B cell (primary cell): ENCODE measurements around the gene TSHR. TPM values are rescaled to one million over a fixed set of nuclear protein-coding genes. Genes with fewer than 3 reads are reported as not detected.

ENCODE experiments used
- ATAC-seq: fragments of 200-7000 bp; cut with Tn5 transposase; one replicate; pipeline ENCODE4 v1.10.0; 2021; ENCODE audit warnings: low read depth, mild to moderate bottlenecking, moderate number of reproducible peaks, moderate library complexity
- CTCF ChIA-PET: fragments of 350-600 bp; sonication (Branson Sonifier 250); formaldehyde crosslinking; loops from one replicate; lab custom pipeline; 2021; ENCODE audit warnings: antibody characterized with exemption, inconsistent platforms; lab: Charles Lee
- POLR2A ChIA-PET: fragments of 350-600 bp; sonication (Branson Sonifier 250); formaldehyde crosslinking; loops from one replicate; lab custom pipeline; 2021; ENCODE audit warnings: antibody characterized with exemption; lab: Charles Lee
- DNase-seq: peaks from one replicate; pipeline ENCODE4 v3.0.0; 2013
- H2AFZ ChIP-seq: 2 replicates; pipeline ENCODE4 v1.6.1; 2012; ENCODE audit warnings: mild to moderate bottlenecking, low read depth, low read length; ENCODE audit not compliant: insufficient read depth, poor library complexity, severe bottlenecking
- H3K27ac ChIP-seq, 2 donors: 1 replicate in 1 of 2; 2 replicates in 1 of 2; pipeline ENCODE4 v1.5.1; 2012 to 2013; ENCODE audit warnings: low read length in 2 of 2, mild to moderate bottlenecking in 2 of 2, moderate library complexity in 1 of 2
- H3K27me3 ChIP-seq, 4 experiments: fragments of 200-600 bp in 1 of 4; sonication (generic) in 1 of 4; replicated peaks in 1 of 4; 1 replicate in 2 of 4; 2 replicates in 2 of 4; pipeline versions ENCODE4 v1.6.1 to v1.7.0; 2013 to 2016; ENCODE audit warnings: low read length in 3 of 4, mild to moderate bottlenecking in 2 of 4, mixed read lengths in 1 of 4, moderate library complexity in 1 of 4; ENCODE audit not compliant: insufficient read depth in 4 of 4, control insufficient read depth in 3 of 4; ENCODE audit errors: control extremely low read depth in 1 of 4
- H3K36me3 ChIP-seq, 2 experiments: replicated peaks in 1 of 2; 1 replicate in 1 of 2; 2 replicates in 1 of 2; pipeline versions ENCODE4 v1.6.1 to v1.7.1; 2013; ENCODE audit warnings: low read length in 1 of 2; ENCODE audit not compliant: insufficient read depth in 2 of 2, control insufficient read depth in 1 of 2; ENCODE audit errors: control extremely low read depth in 1 of 2, extremely low read depth in 1 of 2
- H3K4me1 ChIP-seq, 2 donors: fragments of 200-600 bp in 1 of 2; sonication (generic) in 1 of 2; 1 replicate in 1 of 2; 2 replicates in 1 of 2; pipeline versions ENCODE4 v1.5.1 to v1.6.1; 2013 to 2017; ENCODE audit warnings: low read length in 2 of 2; ENCODE audit not compliant: control insufficient read depth in 2 of 2, insufficient read depth in 2 of 2
- H3K4me2 ChIP-seq: replicated peaks from 2 replicates; pipeline ENCODE3; 2012; ENCODE audit warnings: mild to moderate bottlenecking, low read depth, low read length; ENCODE audit not compliant: poor library complexity, severe bottlenecking
- H3K4me3 ChIP-seq, 5 experiments: fragments of 200-600 bp in 1 of 5; sonication (generic) in 1 of 5; 1 replicate in 3 of 5; 2 replicates in 2 of 5; pipeline versions ENCODE4 v1.5.1 to v1.7.0; 2011 to 2016; ENCODE audit warnings: low read length in 4 of 5, mild to moderate bottlenecking in 4 of 5, low read depth in 2 of 5, control low read depth in 1 of 5, moderate library complexity in 1 of 5; ENCODE audit not compliant: insufficient read depth in 1 of 5; ENCODE audit errors: control extremely low read depth in 1 of 5, extremely low read depth in 1 of 5
- H3K79me2 ChIP-seq: fragments of 200-600 bp; sonication (generic); one replicate; pipeline ENCODE4 v1.6.0; 2016; ENCODE audit warnings: low read length; ENCODE audit not compliant: control insufficient read depth, insufficient read depth
- H3K9ac ChIP-seq: fragments of 200-600 bp; sonication (generic); 2 replicates; pipeline ENCODE4 v1.6.1; 2017; ENCODE audit warnings: mild to moderate bottlenecking, low read length, moderate library complexity
- H3K9me3 ChIP-seq, 3 donors: one replicate each; pipeline versions ENCODE4 v1.6.1 to v1.7.1; 2013; ENCODE audit warnings: low read length in 2 of 3; ENCODE audit not compliant: control insufficient read depth in 2 of 3, insufficient read depth in 1 of 3; ENCODE audit errors: control extremely low read depth in 1 of 3
- H4K20me1 ChIP-seq: 2 replicates; pipeline ENCODE4 v1.6.0; 2012; ENCODE audit warnings: mild to moderate bottlenecking, low read length; ENCODE audit not compliant: insufficient read depth, control insufficient read depth, poor library complexity, severe bottlenecking
- H3K27ac Mint-ChIP-seq: one replicate; pipeline ENCODE4 v1.8.0; 2021; ENCODE audit warnings: mixed read lengths
- H3K27me3 Mint-ChIP-seq: one replicate; pipeline ENCODE4 v1.8.0; 2021; ENCODE audit warnings: mixed read lengths
- H3K4me1 Mint-ChIP-seq: one replicate; pipeline ENCODE4 v1.8.0; 2021; ENCODE audit warnings: mixed read lengths
- H3K4me3 Mint-ChIP-seq: one replicate; pipeline ENCODE4 v1.8.0; 2021; ENCODE audit warnings: mixed read lengths
- H3K9me3 Mint-ChIP-seq: one replicate; pipeline ENCODE4 v1.8.0; 2022; ENCODE audit warnings: mixed read lengths; ENCODE audit not compliant: insufficient read depth
- CTCF ChIP-seq: fragments of 200-600 bp; IDR thresholded peaks from one replicate; pipeline ENCODE4 v1.8.0; 2022; ENCODE audit warnings: antibody characterized with exemption, mild to moderate bottlenecking
- EZH2 ChIP-seq: IDR thresholded peaks from 2 replicates; pipeline ENCODE4 v1.6.1; 2012; ENCODE audit warnings: borderline replicate concordance, low read depth, mild to moderate bottlenecking, moderate library complexity, low read length; ENCODE audit not compliant: insufficient read depth, poor library complexity, severe bottlenecking
- WGBS: methylation state at CpG from one replicate; pipeline ENCODE4 v1.1.5; 2013; ENCODE audit warnings: missing lambda C conversion rate; ENCODE audit not compliant: insufficient coverage; 5-methylcytosine and 5-hydroxymethylcytosine counted together
- intact Hi-C: fragments of 100-400 bp; cut with micrococcal nuclease; formaldehyde crosslinking; loops from one replicate; pipeline ENCODE4 v1.10.0; 2022
- polyA plus RNA-seq: library from polyadenylated mRNA; depleted of rRNA; stranded (reverse); fragments of >200 nt; gene quantifications from 2 replicates; pipeline ENCODE4 v1.2.3, GENCODE V29; 2012
- total RNA-seq, 2 donors: library from RNA; stranded (reverse); fragments of 120-200 nt in 1 of 2; gene quantifications; 1 replicate in 1 of 2; 2 replicates in 1 of 2; pipeline versions ENCODE4 v1.2.3 to v1.2.4, GENCODE V29; 2013 to 2022

The TSHR gene
- total and polyA plus RNA-seq, 2 donors (not counting 1 experiment from before 2014, with no cell fraction given): 0.15 to 0.37 TPM

GRCh38 chr14:81179631-81180030 lies 224.2 kb downstream of the TSHR start:
- ATAC-seq (no peak), DNase-seq (no peak)
- H3K27me3 ChIP-seq: no peaks in the 10 kb centered on the region
- no peak for TF ChIP-seq EZH2
- TF ChIP-seq CTCF: no peak
- peak overlapping the region in 1 of 2 donors; percentile 35 for H3K27ac ChIP-seq
- Mint-ChIP-seq H3K27me3 (no peaks in the 10 kb centered on the region), H3K27ac (no peak overlapping the region), H3K4me3 (no peak overlapping the region), H3K9me3 (no peaks in the 10 kb centered on the region), H3K4me1 (peaks cover 45% of the 10 kb centered on the region)
- H3K4me1 ChIP-seq: peaks cover 2 to 6% of the 10 kb centered on the region in 2 donors
- POLR2A ChIA-PET: no interaction called here
- H3K36me3 ChIP-seq: peaks cover 5 to 28% of the 10 kb centered on the region in 2 experiments
- intact Hi-C loops: no loop called here
- H3K9ac ChIP-seq: no peak overlapping the region
- H3K9me3 ChIP-seq: no peaks in the 10 kb centered on the region
- H3K4me2 ChIP-seq: no peak overlapping the region
- no CpG with 5 or more reads among the region's 2 CpGs for WGBS
- CTCF ChIA-PET: interaction anchor here (0.8 to 1.6 kb wide), 5 partner anchors 8 to 183 kb away, joined by 3 to 6 read pairs (median 3); no protein-coding TSS in a partner anchor
- no peak overlapping the region for H2AFZ ChIP-seq
- H3K79me2 ChIP-seq: no peaks in the 10 kb centered on the region
- no peak overlapping the region for H3K4me3 ChIP-seq
- no peaks in the 10 kb centered on the region for H4K20me1 ChIP-seq

- no peak overlapping the region for H2AFZ ChIP-seq
- no peak overlapping the region for H3K4me3 ChIP-seq
- TF ChIP-seq EZH2 (no peak), CTCF (no peak)
- no peak for ATAC-seq
- H3K27me3 Mint-ChIP-seq: no peaks in the 10 kb centered on the region
- H3K27me3 ChIP-seq: no peaks in the 10 kb centered on the region
- POLR2A ChIA-PET: interaction anchor here (1.6 kb wide), 1 partner anchor 31 kb away, joined by 3 read pairs; no protein-coding TSS in a partner anchor
- no peaks in the 10 kb centered on the region for H3K4me1 ChIP-seq
- H3K9ac ChIP-seq: no peak overlapping the region
- H3K36me3 ChIP-seq: peaks cover 21 to 65% of the 10 kb centered on the region in 2 experiments
- DNase-seq: no peak
- no peak overlapping the region for H3K4me2 ChIP-seq
- H3K79me2 ChIP-seq: peaks cover 22% of the 10 kb centered on the region
- intact Hi-C loops: no loop called here
- H3K9me3 ChIP-seq: no peaks in the 10 kb centered on the region
- H3K27ac ChIP-seq: no peak overlapping the region
- no peak overlapping the region for H3K27ac Mint-ChIP-seq
- no peaks in the 10 kb centered on the region for H3K9me3 Mint-ChIP-seq
- no peak overlapping the region for H3K4me3 Mint-ChIP-seq
- no peaks in the 10 kb centered on the region for H4K20me1 ChIP-seq
- CTCF ChIA-PET: interaction anchor here (0.7 to 1.1 kb wide), 3 partner anchors 16 to 198 kb away, joined by 3 to 6 read pairs (median 4); no protein-coding TSS in a partner anchor
- whole genome bisulfite sequencing: 89% methylated on average over 3 of the region's 5 CpGs
- H3K4me1 Mint-ChIP-seq: peaks cover 7% of the 10 kb centered on the region
Observed at GRCh38 chr14:81187832-81188522, 232.6 kb downstream of the TSHR start.
